ENCODE measurements around the gene CNN2. TPM values are rescaled to one million over a fixed set of nuclear protein-coding genes. Genes with fewer than 3 reads are reported as not detected.
A peak's percentile ranks its signal among the peaks of the same experiment; 100 is the strongest.

The CNN2 gene
- total RNA-seq, 2 experiments from 2014 or later: 513 to 519 TPM

- CTCF ChIA-PET: interaction anchor here (0.7 to 5.1 kb wide), 7 partner anchors 11 to 217 kb away, joined by 3 to 34 read pairs (median 4); partner anchors contain the start of genes ABCA7 and ARHGAP45
- Mint-ChIP-seq H3K4me3 (peak overlapping the region; percentile 97), H3K27ac (peak overlapping the region; percentile 91), H3K4me1 (peaks cover 33% of the 10 kb centered on the region), H3K36me3 (ENCODE audit: low read depth) (peaks cover 45% of the 10 kb centered on the region), H3K27me3 (no peaks in the 10 kb centered on the region), H3K9me3 (no peaks in the 10 kb centered on the region)
- POLR2A ChIA-PET: interaction anchor here (0.7 to 8.8 kb wide), 17 partner anchors 7 to 383 kb away, joined by 3 to 134 read pairs (median 8); partner anchors contain the start of genes ABCA7, ARHGAP45, CIRBP and GPX4
- peak; percentile 44 for DNase-seq
These were observed 1.2 kb downstream of the CNN2 start for GRCh38 chr19:1027650-1028061.

GRCh38 chr19:1028062-1028926, 1.9 kb downstream of the CNN2 start:
- Mint-ChIP-seq H3K9me3 (no peaks in the 10 kb centered on the region), H3K36me3 (ENCODE audit: low read depth) (peaks cover 51% of the 10 kb centered on the region), H3K4me1 (peaks cover 36% of the 10 kb centered on the region), H3K4me3 (peak overlapping the region; percentile 97), H3K27ac (peak overlapping the region; percentile 91), H3K27me3 (no peaks in the 10 kb centered on the region)
- CTCF ChIA-PET: interaction anchor here (0.7 to 5.1 kb wide), 6 partner anchors 10 to 241 kb away, joined by 3 to 34 read pairs (median 4); partner anchors contain the start of genes ABCA7, ARHGAP45 and CIRBP
- POLR2A ChIA-PET: interaction anchor here (0.7 to 8.8 kb wide), 18 partner anchors 8 to 382 kb away, joined by 3 to 134 read pairs (median 8); partner anchors contain the start of genes ABCA7, ARHGAP45, CIRBP and GPX4
- peak; percentile 77 for DNase-seq

- H3K27me3 Mint-ChIP-seq: no peaks in the 10 kb centered on the region
- POLR2A ChIA-PET: interaction anchor here (0.6 to 8.8 kb wide), 7 partner anchors 6 to 237 kb away, joined by 3 to 134 read pairs (median 3); partner anchors contain the start of gene ABCA7
- no peak for DNase-seq
- no peak overlapping the region for H3K27ac Mint-ChIP-seq
- no peak overlapping the region for H3K4me3 Mint-ChIP-seq
- peaks cover 68% of the 10 kb centered on the region for H3K36me3 Mint-ChIP-seq (ENCODE audit: low read depth)
- H3K4me1 Mint-ChIP-seq: peaks cover 56% of the 10 kb centered on the region
- no peaks in the 10 kb centered on the region for H3K9me3 Mint-ChIP-seq
- CTCF ChIA-PET: interaction anchor here (4.4 kb wide), 1 partner anchor 212 kb away, joined by 17 read pairs; no protein-coding TSS in a partner anchor
These were observed 6.0 kb downstream of the CNN2 start for GRCh38 chr19:1032264-1032867.

- ChIA-PET CTCF (interaction anchor here (6.4 kb wide), 1 partner anchor 9 kb away, joined by 34 read pairs; the partner anchor contains the start of gene CNN2), POLR2A (interaction anchor here (0.6 to 7.2 kb wide), 6 partner anchors 8 to 463 kb away, joined by 3 to 134 read pairs (median 6); partner anchors contain the start of genes CNN2, RNU6-2 and TMEM259)
- Mint-ChIP-seq H3K27me3 (no peaks in the 10 kb centered on the region), H3K27ac (peak overlapping the region; percentile 75), H3K36me3 (ENCODE audit: low read depth) (peaks cover 62% of the 10 kb centered on the region), H3K9me3 (no peaks in the 10 kb centered on the region), H3K4me1 (peaks cover 68% of the 10 kb centered on the region), H3K4me3 (no peak overlapping the region)
- DNase-seq: no peak
These were observed 9.7 kb downstream of the CNN2 start for GRCh38 chr19:1035998-1036621.

- no peaks in the 10 kb centered on the region for H3K27me3 Mint-ChIP-seq
- CTCF ChIA-PET: interaction anchor here (0.7 to 6.4 kb wide), 2 partner anchors 10 to 28 kb away, joined by 3 to 34 read pairs; partner anchors contain the start of gene CNN2
- no peak for DNase-seq
- H3K27ac Mint-ChIP-seq: peak overlapping the region; percentile 90
- no peaks in the 10 kb centered on the region for H3K9me3 Mint-ChIP-seq
- H3K4me3 Mint-ChIP-seq: peak overlapping the region; percentile 47
- peaks cover 55% of the 10 kb centered on the region for H3K36me3 Mint-ChIP-seq (ENCODE audit: low read depth)
- peaks cover 71% of the 10 kb centered on the region for H3K4me1 Mint-ChIP-seq
- POLR2A ChIA-PET: interaction anchor here (1.0 to 7.2 kb wide), 8 partner anchors 10 to 50 kb away, joined by 3 to 134 read pairs (median 6); partner anchors contain the start of genes ARHGAP45, CNN2, RNU6-2 and TMEM259
These were observed 11.2 kb downstream of the CNN2 start for GRCh38 chr19:1037621-1038064.

- POLR2A ChIA-PET: interaction anchor here (0.7 to 7.2 kb wide), 23 partner anchors 8 to 230 kb away, joined by 3 to 134 read pairs (median 5); partner anchors contain the start of genes ARHGAP45, CNN2, GPX4 and RNU6-2
- H3K4me1 Mint-ChIP-seq: peaks cover 65% of the 10 kb centered on the region
These were observed 12.7 kb downstream of the CNN2 start for GRCh38 chr19:1038978-1039645.

GRCh38 chr19:1039646-1040475, 13.5 kb downstream of the CNN2 start, which contains the start of gene ABCA7:
TSS of gene ABCA7 (plus strand) at chr19:1040107. CDS start at chr19:1041362, 1,255 bp downstream.
- Mint-ChIP-seq H3K4me3 (peak within 1 kb of the TSS; percentile 97), H3K27me3 (no peaks in the 10 kb centered on the region), H3K36me3 (ENCODE audit: low read depth) (peaks cover 55% of the 10 kb centered on the region), H3K4me1 (peaks cover 65% of the 10 kb centered on the region), H3K9me3 (no peaks in the 10 kb centered on the region), H3K27ac (peak within 1 kb of the TSS; percentile 90)
- DNase-seq: peak; percentile 99
- POLR2A ChIA-PET: interaction anchor here (0.7 to 7.2 kb wide), 20 partner anchors 12 to 230 kb away, joined by 3 to 134 read pairs (median 5); partner anchors contain the start of genes ARHGAP45, CNN2, GPX4 and RNU6-2
- CTCF ChIA-PET: interaction anchor here (0.6 to 6.4 kb wide), 4 partner anchors 9 to 507 kb away, joined by 3 to 34 read pairs (median 6); partner anchors contain the start of genes ARHGAP45 and CNN2

More at GRCh38 chr19:1038978-1039645, 12.7 kb downstream of the CNN2 start:
- H3K27me3 Mint-ChIP-seq: no peaks in the 10 kb centered on the region
- peak overlapping the region; percentile 97 for H3K4me3 Mint-ChIP-seq
- CTCF ChIA-PET: interaction anchor here (0.6 to 6.4 kb wide), 5 partner anchors 9 to 884 kb away, joined by 3 to 34 read pairs (median 4); partner anchors contain the start of genes ARHGAP45 and CNN2
- H3K27ac Mint-ChIP-seq: peak overlapping the region; percentile 90
- DNase-seq: no peak
- no peaks in the 10 kb centered on the region for H3K9me3 Mint-ChIP-seq
- H3K36me3 Mint-ChIP-seq (ENCODE audit: low read depth): peaks cover 50% of the 10 kb centered on the region

GRCh38 chr19:1040476-1041271, 14.3 kb downstream of the CNN2 start:
- Mint-ChIP-seq H3K27ac (peak overlapping the region; percentile 90), H3K4me3 (peak overlapping the region; percentile 97), H3K27me3 (no peaks in the 10 kb centered on the region), H3K36me3 (ENCODE audit: low read depth) (peaks cover 53% of the 10 kb centered on the region), H3K4me1 (peaks cover 61% of the 10 kb centered on the region), H3K9me3 (no peaks in the 10 kb centered on the region)
- ChIA-PET POLR2A (interaction anchor here (0.7 to 7.2 kb wide), 20 partner anchors 12 to 239 kb away, joined by 3 to 134 read pairs (median 5); partner anchors contain the start of genes ARHGAP45, CNN2, RNU6-2 and TMEM259), CTCF (interaction anchor here (0.7 to 6.4 kb wide), 8 partner anchors 10 to 185 kb away, joined by 3 to 34 read pairs (median 4); partner anchors contain the start of genes ARHGAP45, CNN2 and RNU6-2)
- DNase-seq: peak; percentile 95

- DNase-seq: no peak
- no peaks in the 10 kb centered on the region for H3K9me3 Mint-ChIP-seq
- ChIA-PET POLR2A (interaction anchor here (0.7 to 7.2 kb wide), 11 partner anchors 13 to 240 kb away, joined by 3 to 134 read pairs (median 10); partner anchors contain the start of genes ARHGAP45, CNN2, RNU6-2 and TMEM259), CTCF (interaction anchor here (0.7 to 6.4 kb wide), 6 partner anchors 11 to 186 kb away, joined by 3 to 34 read pairs (median 3); partner anchors contain the start of genes ARHGAP45, CNN2 and RNU6-2)
- peak overlapping the region; percentile 90 for H3K27ac Mint-ChIP-seq
- H3K27me3 Mint-ChIP-seq: no peaks in the 10 kb centered on the region
- peaks cover 50% of the 10 kb centered on the region for H3K36me3 Mint-ChIP-seq (ENCODE audit: low read depth)
- H3K4me3 Mint-ChIP-seq: peak overlapping the region; percentile 97
- peaks cover 54% of the 10 kb centered on the region for H3K4me1 Mint-ChIP-seq
These were observed 14.9 kb downstream of the CNN2 start for GRCh38 chr19:1041272-1041834.

All from activated CD4-positive, alpha-beta memory T cell treated with anti-CD3 and anti-CD28 coated beads, Interleukin-2, amount 10 ng/mL, durations not matched to agents 7 days and 5 days (primary cell).